ENCODE data around the gene TENT5C.

The TENT5C gene

GRCh38 chr1:117566556-117566955 lies 39.3 kb upstream of the TENT5C start:
- H3K4me3 ChIP-seq (ENCODE audit: low read depth, low read length): no peak overlapping the region
- TF ChIP-seq CTCF (IDR thresholded peaks at IDR 0.05; ENCODE audit: low read depth, low read length) (no peak), MYC (IDR thresholded peaks at IDR 0.05; ENCODE audit: low read depth, low read length) (no peak), POLR2A (IDR thresholded peaks at IDR 0.05; ENCODE audit: extremely low read depth, insufficient read length) (no peak)
- TF ChIP-seq, protein P1, sequence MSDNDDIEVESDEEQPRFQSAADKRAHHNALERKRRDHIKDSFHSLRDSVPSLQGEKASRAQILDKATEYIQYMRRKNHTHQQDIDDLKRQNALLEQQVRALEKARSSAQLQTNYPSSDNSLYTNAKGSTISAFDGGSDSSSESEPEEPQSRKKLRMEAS (IDR thresholded peaks at IDR 0.05; ENCODE audit: low read depth, low read length): no peak
- no peak for DNase-seq (ENCODE audit: low read depth)

DNA sequence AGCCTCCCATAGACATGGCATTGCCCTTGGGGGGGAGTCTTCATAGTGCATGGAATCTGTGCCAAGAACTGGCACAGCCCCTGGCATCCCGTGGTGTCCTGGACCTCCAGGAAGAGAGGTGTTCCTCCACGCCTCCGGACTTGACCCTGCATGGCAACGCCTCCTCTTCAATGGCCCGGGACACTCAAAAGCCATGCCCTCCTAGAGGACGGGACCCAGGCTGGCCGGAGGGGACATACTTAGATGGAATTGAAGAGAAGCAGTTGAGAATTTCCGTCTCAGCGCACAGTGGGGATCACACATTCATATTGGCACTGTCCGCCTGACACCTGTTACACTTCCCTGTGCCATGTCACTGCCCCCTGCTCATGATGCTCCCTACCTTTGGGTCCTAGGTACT lies 38.4 kb upstream of the TENT5C start:
- no peak for DNase-seq (ENCODE audit: low read depth)
- no peak overlapping the region for H3K4me3 ChIP-seq (ENCODE audit: low read depth, low read length)
- TF ChIP-seq POLR2A (IDR thresholded peaks at IDR 0.05; ENCODE audit: extremely low read depth, insufficient read length) (no peak), CTCF (IDR thresholded peaks at IDR 0.05; ENCODE audit: low read depth, low read length) (no peak), MYC (IDR thresholded peaks at IDR 0.05; ENCODE audit: low read depth, low read length) (no peak)
- TF ChIP-seq, protein P1 (IDR thresholded peaks at IDR 0.05; ENCODE audit: low read depth, low read length): no peak

DNA sequence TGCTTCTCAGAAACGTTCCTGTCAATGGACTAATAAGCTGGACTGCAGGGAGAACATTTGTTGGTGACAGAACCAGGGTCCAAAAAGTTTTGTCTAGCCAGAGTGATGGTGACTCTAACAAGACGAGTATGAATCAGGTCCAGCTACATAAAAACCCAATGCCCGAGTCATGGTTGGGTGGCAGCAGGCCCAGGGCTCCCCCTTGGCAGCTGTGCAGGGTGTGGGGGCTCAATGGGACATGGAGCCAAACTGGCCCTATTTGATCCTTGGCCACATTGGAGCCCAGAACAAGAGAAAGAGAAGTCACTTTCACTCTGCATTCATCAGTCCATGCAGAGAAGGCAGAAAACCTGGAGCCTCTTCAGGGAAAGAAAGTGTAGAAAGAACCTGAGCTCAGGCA lies 37.9 kb upstream of the TENT5C start:
- no peak overlapping the region for H3K4me3 ChIP-seq (ENCODE audit: low read depth, low read length)
- DNase-seq (ENCODE audit: low read depth): no peak
- TF ChIP-seq POLR2A (IDR thresholded peaks at IDR 0.05; ENCODE audit: extremely low read depth, insufficient read length) (no peak), MYC (IDR thresholded peaks at IDR 0.05; ENCODE audit: low read depth, low read length) (no peak)

- no peak for DNase-seq (ENCODE audit: low read depth)
- no peak overlapping the region for H3K4me3 ChIP-seq (ENCODE audit: low read depth, low read length)
- TF ChIP-seq, protein P1 (IDR thresholded peaks at IDR 0.05; ENCODE audit: low read depth, low read length): no peak
- TF ChIP-seq POLR2A (IDR thresholded peaks at IDR 0.05; ENCODE audit: extremely low read depth, insufficient read length) (no peak), MYC (IDR thresholded peaks at IDR 0.05; ENCODE audit: low read depth, low read length) (no peak), CTCF (IDR thresholded peaks at IDR 0.05; ENCODE audit: low read depth, low read length) (no peak)
These were observed 36.8 kb upstream of the TENT5C start for GRCh38 chr1:117568999-117569398.

GRCh38 chr1:117569856-117570255 lies 36.0 kb upstream of the TENT5C start:
- no peak for DNase-seq (ENCODE audit: low read depth)
- TF ChIP-seq, protein P1 (IDR thresholded peaks at IDR 0.05; ENCODE audit: low read depth, low read length): no peak
- no peak for TF ChIP-seq MYC (IDR thresholded peaks at IDR 0.05; ENCODE audit: low read depth, low read length)
- no peak for TF ChIP-seq CTCF (IDR thresholded peaks at IDR 0.05; ENCODE audit: low read depth, low read length)
- no peak for TF ChIP-seq POLR2A (IDR thresholded peaks at IDR 0.05; ENCODE audit: extremely low read depth, insufficient read length)
- H3K4me3 ChIP-seq (ENCODE audit: low read depth, low read length): no peak overlapping the region

- DNase-seq (ENCODE audit: low read depth): no peak
- TF ChIP-seq CTCF (IDR thresholded peaks at IDR 0.05; ENCODE audit: low read depth, low read length): no peak
- TF ChIP-seq, protein P1 (IDR thresholded peaks at IDR 0.05; ENCODE audit: low read depth, low read length): no peak
- TF ChIP-seq MYC (IDR thresholded peaks at IDR 0.05; ENCODE audit: low read depth, low read length): no peak
- TF ChIP-seq POLR2A (IDR thresholded peaks at IDR 0.05; ENCODE audit: extremely low read depth, insufficient read length): no peak
- H3K4me3 ChIP-seq (ENCODE audit: low read depth, low read length): no peak overlapping the region
These were observed 34.8 kb upstream of the TENT5C start for GRCh38 chr1:117570988-117571409.

Data from NB4 (cell line).